SK-N-DZ (cell line): ENCODE data around the gene FKBP6.
"Not testable (repeated sequence)": the region's sequence is repeated elsewhere in the genome, so short reads cannot be mapped to it uniquely, and the experiment has no call there.

ENCODE experiments used
- DNase-seq: peaks from one replicate; pipeline ENCODE4 v3.0.0-alpha.2; 2015; ENCODE audit warnings: low spot score

The FKBP6 gene

GRCh38 chr7:73354821-73355220 is 26.9 kb downstream of the FKBP6 start:
- no peak for DNase-seq

- no peak for DNase-seq
Observed at GRCh38 chr7:73356159-73356558, 28.2 kb downstream of the FKBP6 start.

DNA sequence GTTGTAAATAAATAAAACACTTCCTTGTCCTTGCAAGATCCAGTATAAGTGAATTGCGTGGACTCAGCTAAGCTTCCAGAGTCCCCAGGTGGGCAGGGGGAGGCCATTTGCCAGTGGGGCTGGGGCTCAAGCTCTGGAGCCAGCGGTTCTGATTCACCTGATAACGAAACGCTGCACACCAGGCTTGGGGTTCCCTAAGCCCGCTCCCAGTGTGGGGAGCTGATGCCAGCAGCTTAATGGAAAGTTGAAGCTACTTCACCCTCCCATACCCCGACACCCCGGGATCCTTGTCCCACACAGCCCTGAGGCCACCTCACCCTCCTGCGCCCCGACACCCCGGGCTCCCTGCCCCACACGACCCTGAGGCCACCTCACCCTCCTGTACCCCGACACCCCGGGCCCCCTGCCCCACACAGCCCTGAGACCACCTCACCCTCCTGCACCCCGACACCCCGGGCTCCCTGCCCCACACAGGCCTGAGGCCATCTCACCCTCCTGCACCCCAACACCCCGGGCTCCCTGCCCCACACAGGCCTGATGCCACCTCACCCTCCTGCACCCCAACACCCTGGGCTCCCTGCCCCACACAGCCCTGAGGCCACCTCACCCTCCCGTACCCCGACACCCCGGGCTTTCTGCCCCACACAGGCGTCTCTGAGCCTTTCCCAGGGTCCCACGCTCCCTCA is 30.8 kb downstream of the FKBP6 start:
- DNase-seq: no peak

- no peak for DNase-seq
Observed at GRCh38 chr7:73359306-73359705, 31.3 kb downstream of the FKBP6 start.

GRCh38 chr7:73359746-73360375 is 31.9 kb downstream of the FKBP6 start:
- DNase-seq: no peak

- not testable (repeated sequence) for DNase-seq
Observed at GRCh38 chr7:73360590-73360989, 32.6 kb downstream of the FKBP6 start.

DNA sequence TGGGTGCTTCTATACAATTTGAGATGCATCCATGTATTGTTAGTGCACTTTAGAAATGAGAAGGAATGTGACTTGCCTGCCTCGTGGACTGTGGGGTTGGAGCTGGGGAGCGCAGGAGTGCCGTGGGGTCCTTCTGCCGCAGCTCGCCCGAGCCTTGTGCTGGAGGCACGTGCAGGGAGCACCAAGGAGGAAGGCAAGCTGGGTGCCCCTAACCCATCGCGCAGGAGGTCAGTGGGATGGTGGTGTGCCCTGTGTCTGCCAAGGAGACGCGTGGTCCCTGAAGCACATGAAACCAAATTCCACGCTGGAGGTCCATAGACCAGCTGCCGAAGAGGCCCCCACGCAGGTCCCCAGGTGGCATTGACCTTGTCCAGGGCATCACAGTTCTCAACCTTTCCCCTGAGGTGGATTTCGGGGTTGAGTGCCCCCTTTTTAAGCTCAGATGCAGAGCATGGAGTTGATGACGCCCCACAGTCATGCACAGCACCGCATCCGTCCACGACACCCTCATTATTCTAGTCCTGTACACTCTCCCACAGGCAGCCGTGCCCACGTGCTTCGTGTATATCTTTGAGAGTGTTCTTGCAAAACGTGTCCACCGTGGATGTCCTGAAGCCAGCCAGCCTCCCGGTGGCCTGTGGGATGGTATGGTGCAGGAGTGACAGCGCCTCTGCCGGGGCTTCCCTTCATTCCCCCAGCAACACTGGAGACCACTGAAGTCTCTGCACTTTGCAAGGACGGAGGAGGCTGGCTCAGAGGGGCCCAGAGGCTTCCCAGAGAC is 35.5 kb downstream of the FKBP6 start:
- no peak for DNase-seq

DNA sequence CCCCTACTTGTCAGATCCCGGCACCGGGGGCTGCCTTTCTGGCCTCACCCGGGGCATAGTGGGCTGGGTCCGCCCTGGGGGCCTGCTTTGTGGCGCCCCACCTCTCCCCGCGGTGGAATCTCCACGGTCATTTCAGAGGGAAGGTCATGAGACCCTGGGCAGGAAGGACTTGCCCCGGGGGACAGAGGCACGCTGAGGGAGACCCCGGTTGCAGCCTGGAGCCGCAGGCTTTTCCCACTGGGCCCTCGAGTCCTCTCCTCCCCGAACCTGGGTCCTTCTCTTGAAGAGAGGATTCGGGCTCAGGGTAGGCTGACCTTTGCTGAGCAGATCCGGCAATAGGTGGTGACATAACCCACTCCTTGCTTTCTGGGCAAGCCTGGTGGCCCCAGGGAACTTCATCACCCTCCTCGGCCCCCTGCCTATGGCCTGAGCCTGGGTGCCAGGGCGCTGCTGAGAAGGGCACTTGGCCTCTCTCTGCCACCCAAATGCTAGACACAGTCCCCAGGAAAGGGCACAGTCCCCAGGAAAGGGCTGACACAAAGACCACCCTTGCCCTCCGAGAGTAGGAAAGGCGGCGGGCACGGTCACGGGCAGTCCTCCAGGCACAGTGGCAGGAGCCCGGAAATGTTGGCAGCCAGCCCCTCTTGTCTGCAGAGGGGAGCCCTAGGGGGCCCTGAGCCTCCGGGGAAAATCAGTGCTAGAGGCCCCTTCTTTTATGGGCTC is 36.2 kb downstream of the FKBP6 start:
- DNase-seq: no peak

DNA sequence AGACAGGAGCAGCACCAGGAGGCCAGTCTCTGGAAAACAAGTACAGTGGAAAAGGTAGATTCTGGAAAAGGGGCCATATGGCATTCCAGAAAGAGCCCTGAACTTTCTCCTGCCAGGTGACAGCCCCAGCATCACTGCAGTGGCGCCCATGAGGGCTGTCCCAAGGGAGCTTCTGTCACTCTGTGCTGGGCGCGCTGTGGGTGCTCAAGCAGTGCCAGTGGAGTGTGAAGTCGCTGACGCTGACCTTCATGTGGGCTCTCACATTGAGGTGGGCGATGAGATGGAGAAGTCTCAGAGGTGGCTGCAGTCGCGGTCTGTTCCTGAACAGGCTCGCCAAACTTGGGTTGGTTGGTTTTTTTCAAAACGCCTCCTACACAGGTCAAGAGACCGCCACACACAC is 38.2 kb downstream of the FKBP6 start:
- no peak for DNase-seq

- DNase-seq: no peak
Observed at GRCh38 chr7:73366990-73367389, 39.0 kb downstream of the FKBP6 start.

GRCh38 chr7:73369009-73369408 is 41.0 kb downstream of the FKBP6 start:
- no peak for DNase-seq

GRCh38 chr7:73369622-73370021 is 41.7 kb downstream of the FKBP6 start:
- DNase-seq: no peak

DNA sequence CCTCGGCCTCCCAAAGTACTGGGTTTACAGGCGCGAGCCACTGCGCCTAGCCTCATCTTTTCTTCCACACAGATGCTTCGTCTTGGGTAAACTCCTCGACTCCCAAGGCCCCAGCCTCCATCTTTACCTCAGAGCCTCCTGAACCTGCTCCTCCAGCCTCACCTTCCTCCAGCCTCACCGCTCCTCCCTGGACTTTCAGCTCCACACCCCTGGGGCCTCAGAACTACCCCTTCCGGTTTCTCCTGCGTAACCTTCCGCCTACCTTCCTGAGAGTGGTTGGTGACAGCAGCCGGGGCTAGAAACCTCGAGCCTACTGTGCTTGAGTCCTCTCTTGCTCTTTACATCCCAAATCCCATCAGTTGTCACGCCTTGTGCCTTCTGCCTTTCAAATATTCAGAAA is 45.8 kb downstream of the FKBP6 start:
- no peak for DNase-seq

DNA sequence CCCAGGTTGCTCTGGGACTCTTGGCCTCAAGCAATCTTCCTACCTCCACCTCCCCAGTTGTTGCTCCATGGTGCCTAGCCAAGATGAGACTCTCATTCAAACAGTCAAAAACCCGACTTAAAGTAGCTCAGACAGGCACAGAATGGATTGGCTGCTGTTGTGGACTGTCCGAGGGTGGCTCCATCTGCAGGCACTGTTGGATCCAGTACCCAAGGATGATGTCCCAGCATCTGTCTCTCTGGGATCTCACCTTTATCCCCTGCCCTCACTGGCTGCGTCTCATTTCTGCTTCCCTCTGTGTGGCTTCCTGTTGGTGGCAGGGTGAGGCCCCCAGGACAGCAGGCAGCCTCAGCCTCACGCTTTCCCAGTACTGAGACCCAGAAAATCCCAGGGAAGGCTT is 48.3 kb downstream of the FKBP6 start:
- not testable (repeated sequence) for DNase-seq

- DNase-seq: no peak
Observed at GRCh38 chr7:73376671-73377412, 48.9 kb downstream of the FKBP6 start.

DNA sequence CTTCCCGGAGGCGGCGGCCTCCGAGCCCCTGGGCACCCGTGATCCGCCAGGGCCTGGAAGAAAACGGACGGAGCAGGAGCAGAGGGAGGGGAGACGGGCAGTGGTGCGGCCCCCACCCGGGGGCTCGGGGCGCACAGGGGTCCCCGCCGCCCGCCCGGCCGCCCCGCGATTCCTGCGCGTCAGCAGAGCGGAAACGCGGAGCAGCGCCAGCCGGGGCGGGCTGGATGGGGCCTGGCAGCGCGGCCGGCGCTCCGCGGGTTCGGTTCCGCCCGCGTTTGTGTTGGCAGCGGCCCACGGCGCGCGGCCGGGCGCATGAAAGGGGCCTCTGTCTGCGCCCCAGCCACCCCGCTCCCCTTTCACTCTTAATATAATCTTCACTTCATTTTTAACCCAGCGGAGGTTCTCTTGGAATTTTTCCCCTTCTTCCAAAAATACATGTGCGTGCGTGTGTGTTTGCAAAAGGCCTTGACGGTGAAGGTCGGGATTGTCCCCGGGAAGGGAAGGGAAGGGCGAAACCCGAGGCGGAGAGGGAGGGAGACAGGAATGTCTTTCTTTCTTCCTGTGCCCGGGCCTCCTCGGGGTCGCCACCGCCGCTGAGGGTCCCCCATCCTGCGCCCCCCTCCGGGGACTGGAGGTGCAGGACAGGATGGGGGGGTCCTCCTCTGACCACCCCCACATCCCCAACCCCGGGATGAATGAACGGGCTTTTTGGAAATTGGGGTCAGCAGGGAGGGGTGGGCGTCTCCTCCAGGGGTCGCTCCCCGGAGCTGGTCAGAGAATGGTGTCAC is 49.6 kb downstream of the FKBP6 start:
- DNase-seq: not testable (repeated sequence)

DNA sequence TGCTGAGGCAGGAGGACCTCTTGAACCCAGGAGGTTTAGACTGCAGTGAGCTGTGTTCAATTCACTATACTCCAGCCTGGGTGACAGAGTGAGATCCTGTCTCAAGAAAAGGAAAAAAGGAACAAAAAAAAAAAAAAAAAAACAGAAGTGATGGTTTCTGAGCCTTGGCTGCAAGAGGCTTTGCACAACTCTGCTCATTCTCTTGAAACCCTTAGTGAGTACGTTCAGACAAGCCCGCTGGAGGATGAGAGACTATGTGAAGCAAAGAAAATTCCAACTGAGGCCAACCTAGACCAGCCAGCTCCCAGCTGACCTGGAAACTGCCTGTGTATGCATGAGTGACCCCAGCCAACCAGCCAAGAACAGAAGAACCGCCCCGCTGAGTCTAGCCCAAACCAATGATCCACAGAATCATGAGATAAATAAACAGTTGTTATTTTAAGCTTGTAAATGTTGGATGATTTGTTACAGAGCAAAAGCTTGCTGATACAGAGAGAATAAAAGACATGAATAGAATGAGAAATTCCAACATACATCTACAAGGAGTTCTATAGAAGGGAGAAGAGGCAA is 55.1 kb downstream of the FKBP6 start:
- no peak for DNase-seq

GRCh38 chr7:73387221-73387828 is 59.4 kb downstream of the FKBP6 start:
- DNase-seq: no peak

- DNase-seq: no peak
Observed at GRCh38 chr7:73387908-73388414, 60.0 kb downstream of the FKBP6 start.

DNA sequence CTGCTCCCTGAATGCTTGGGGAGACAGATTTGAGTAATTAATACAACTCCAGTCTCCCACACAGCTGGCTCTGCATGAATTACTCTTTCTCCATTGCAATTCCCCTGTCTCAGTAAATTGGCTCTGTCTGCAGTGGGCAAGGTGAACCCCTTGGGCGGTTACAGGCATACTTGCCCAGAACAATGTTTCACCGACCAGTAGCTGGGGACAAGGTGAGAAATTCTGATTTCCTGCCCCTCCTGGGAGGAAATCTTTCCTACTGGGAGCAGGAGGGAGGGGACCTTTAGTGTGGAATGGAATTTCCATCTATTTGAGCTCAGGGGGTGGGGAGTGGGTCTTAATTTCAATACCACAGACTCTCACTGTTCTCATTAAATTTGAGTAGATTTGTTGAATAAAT is 63.4 kb downstream of the FKBP6 start:
- no peak for DNase-seq
